IMR-90 (cell line): ENCODE data around the gene AQP6. TPM values are rescaled to one million over a fixed set of nuclear protein-coding genes. Genes with fewer than 3 reads are reported as not detected.
A peak's percentile ranks its signal among the peaks of the same experiment; 100 is the strongest.

ENCODE experiments used
- ATAC-seq: fragments of 200-7000 bp; cut with Tn5 transposase; 2 replicates; pipeline ENCODE4 v1.9.1; 2020; ENCODE audit warnings: low read depth, mild to moderate bottlenecking, moderate library complexity
- BruUV-seq: library from RNA; stranded (reverse); fragments of 400-500 nt; replicated peaks from 2 replicates; lab custom pipeline; 2021; lab: Mats Ljungman, UMichigan
- CTCF ChIA-PET: fragments of 300-600 bp; formaldehyde crosslinking; extraction: SDS; loops from one replicate; lab custom pipeline; 2021; ENCODE audit warnings: antibody characterized with exemption; lab: Yijun Ruan, JAX
- POLR2A ChIA-PET: fragments of 300-600 bp; sonication (Branson Sonifier 250); formaldehyde crosslinking; loops from one replicate; lab custom pipeline; 2022; ENCODE audit warnings: antibody characterized with exemption; ENCODE audit not compliant: unreplicated experiment; lab: Charles Lee
- DNase-seq: peaks from one replicate; pipeline ENCODE4 v3.0.0; 2013
- H2AFZ ChIP-seq: replicated peaks from 2 replicates; pipeline ENCODE3; 2013; ENCODE audit warnings: low read length, mild to moderate bottlenecking; ENCODE audit not compliant: poor library complexity
- H2AK5ac ChIP-seq: 2 replicates; pipeline ENCODE4 v1.6.1; 2013; ENCODE audit warnings: low read depth, low read length, inconsistent platforms
- H2AK9ac ChIP-seq: replicated peaks from 2 replicates; pipeline ENCODE3; 2013; ENCODE audit warnings: mild to moderate bottlenecking, low read depth, low read length, moderate library complexity; ENCODE audit not compliant: poor library complexity
- H2BK120ac ChIP-seq: 2 replicates; pipeline ENCODE4 v1.6.1; 2013; ENCODE audit warnings: low read depth, low read length, inconsistent platforms
- H2BK15ac ChIP-seq: 3 replicates; pipeline ENCODE4 v1.6.1; 2013; ENCODE audit warnings: low read depth, low read length, inconsistent platforms
- H2BK20ac ChIP-seq: 2 replicates; pipeline ENCODE4 v1.6.1; 2013; ENCODE audit warnings: low read depth, mild to moderate bottlenecking, inconsistent platforms, low read length, moderate library complexity
- H2BK5ac ChIP-seq: 2 replicates; pipeline ENCODE4 v1.6.1; 2013; ENCODE audit warnings: mild to moderate bottlenecking, low read depth, low read length, inconsistent platforms; ENCODE audit not compliant: poor library complexity, severe bottlenecking
- H3K14ac ChIP-seq: replicated peaks from 2 replicates; pipeline ENCODE4 v1.6.1; 2013; ENCODE audit warnings: low read depth, low read length, inconsistent platforms
- H3K18ac ChIP-seq: 2 replicates; pipeline ENCODE4 v1.6.1; 2013; ENCODE audit warnings: low read depth, low read length, control low read depth
- H3K23ac ChIP-seq: 2 replicates; pipeline ENCODE4 v1.6.1; 2013; ENCODE audit warnings: low read depth, low read length, inconsistent platforms
- H3K27ac ChIP-seq: 2 replicates; pipeline ENCODE4 v1.5.1; 2013; ENCODE audit warnings: mild to moderate bottlenecking, control low read depth, low read length; ENCODE audit not compliant: insufficient read depth
- H3K27me3 ChIP-seq: 2 replicates; pipeline ENCODE4 v1.6.1; 2013; ENCODE audit warnings: low read length; ENCODE audit not compliant: control insufficient read depth, insufficient read depth
- H3K36me3 ChIP-seq: 2 replicates; pipeline ENCODE4 v1.6.1; 2013; ENCODE audit warnings: low read length, mixed read lengths; ENCODE audit not compliant: control insufficient read depth, insufficient read depth
- H3K4ac ChIP-seq: 2 replicates; pipeline ENCODE4 v1.6.1; 2013; ENCODE audit warnings: low read depth, low read length, inconsistent platforms
- H3K4me1 ChIP-seq: 2 replicates; pipeline ENCODE4 v1.6.1; 2013; ENCODE audit warnings: low read length, mixed read lengths; ENCODE audit not compliant: control insufficient read depth, insufficient read depth
- H3K4me2 ChIP-seq: 2 replicates; pipeline ENCODE4 v1.6.1; 2013; ENCODE audit warnings: low read depth, mild to moderate bottlenecking, control low read depth, low read length, moderate library complexity
- H3K4me3 ChIP-seq: 2 replicates; pipeline ENCODE4 v1.5.1; 2013; ENCODE audit warnings: low read depth, mild to moderate bottlenecking, control low read depth, low read length, moderate library complexity; ENCODE audit not compliant: insufficient read depth
- H3K56ac ChIP-seq: 2 replicates; pipeline ENCODE4 v1.6.1; 2013; ENCODE audit warnings: low read length, inconsistent platforms; ENCODE audit not compliant: insufficient read depth; ENCODE audit errors: extremely low read depth
- H3K79me1 ChIP-seq, 2 experiments: 2 replicates each; pipeline ENCODE4 v1.6.1; 2013; ENCODE audit warnings: low read length in 2 of 2, inconsistent platforms in 1 of 2, low read depth in 1 of 2
- H3K9ac ChIP-seq: 2 replicates; pipeline ENCODE4 v1.6.1; 2013; ENCODE audit warnings: low read depth, low read length, control low read depth
- H3K9me1 ChIP-seq: 2 replicates; pipeline ENCODE4 v1.6.1; 2013; ENCODE audit warnings: low read length, inconsistent platforms; ENCODE audit not compliant: insufficient read depth
- H3K9me3 ChIP-seq: 2 replicates; pipeline ENCODE4 v1.6.1; 2013; ENCODE audit warnings: low read length; ENCODE audit not compliant: control insufficient read depth, insufficient read depth
- H4K20me1 ChIP-seq: 2 replicates; pipeline ENCODE4 v1.6.1; 2013; ENCODE audit warnings: low read length, inconsistent platforms; ENCODE audit not compliant: insufficient read depth
- H4K5ac ChIP-seq: 2 replicates; pipeline ENCODE4 v1.6.1; 2013; ENCODE audit warnings: mild to moderate bottlenecking, low read depth, low read length, control low read depth
- H4K8ac ChIP-seq, 2 experiments: 2 replicates each; pipeline ENCODE4 v1.6.1; 2013; ENCODE audit warnings: low read depth in 2 of 2, low read length in 2 of 2, control low read depth in 1 of 2, inconsistent platforms in 1 of 2
- H4K91ac ChIP-seq: 2 replicates; pipeline ENCODE4 v1.6.1; 2013; ENCODE audit warnings: low read depth, low read length, inconsistent platforms; ENCODE audit not compliant: insufficient read depth
- BHLHE40 ChIP-seq: fragments of 150-350 bp; IDR thresholded peaks from 2 replicates; pipeline ENCODE4 v1.6.1; 2016; ENCODE audit warnings: mild to moderate bottlenecking, low read depth, low read length
- CEBPB ChIP-seq: IDR thresholded peaks from 2 replicates; pipeline ENCODE4 v1.6.1; 2012; ENCODE audit warnings: low read depth, low read length, improper control_type of control experiment
- CHD1 ChIP-seq: IDR thresholded peaks from 2 replicates; pipeline ENCODE4 v1.6.1; 2012; ENCODE audit warnings: low read depth, low read length, improper control_type of control experiment
- FOS ChIP-seq: fragments of 150-350 bp; IDR thresholded peaks from 2 replicates; pipeline ENCODE4 v1.6.1; 2016; ENCODE audit warnings: low read depth, low read length
- MAFK ChIP-seq: IDR thresholded peaks from 2 replicates; pipeline ENCODE4 v1.6.1; 2012; ENCODE audit warnings: low read depth, low read length, improper control_type of control experiment
- MAZ ChIP-seq: IDR thresholded peaks from 2 replicates; pipeline ENCODE4 v1.6.1; 2012; ENCODE audit warnings: low read depth, mild to moderate bottlenecking, low read length, improper control_type of control experiment, moderate library complexity, borderline replicate concordance
- MXI1 ChIP-seq: IDR thresholded peaks from 2 replicates; pipeline ENCODE4 v1.6.1; 2012; ENCODE audit warnings: low read depth, mild to moderate bottlenecking, low read length, moderate library complexity, borderline replicate concordance
- NFE2L2 ChIP-seq: fragments of 150-350 bp; IDR thresholded peaks from 2 replicates; pipeline ENCODE4 v1.6.1; 2016; ENCODE audit warnings: low read depth, mild to moderate bottlenecking, low read length
- POLR2A ChIP-seq: IDR thresholded peaks from 2 replicates; pipeline ENCODE4 v1.6.1; 2012; ENCODE audit warnings: mild to moderate bottlenecking, low read depth, low read length
- RAD21 ChIP-seq: IDR thresholded peaks from 2 replicates; pipeline ENCODE4 v1.6.1; 2012; ENCODE audit warnings: low read length, improper control_type of control experiment
- RCOR1 ChIP-seq: IDR thresholded peaks from 2 replicates; pipeline ENCODE4 v1.6.1; 2012; ENCODE audit warnings: mild to moderate bottlenecking, low read length, improper control_type of control experiment; ENCODE audit not compliant: insufficient replicate concordance
- RFX5 ChIP-seq: IDR thresholded peaks from 2 replicates; pipeline ENCODE4 v1.8.0; 2012; ENCODE audit warnings: low read depth, mild to moderate bottlenecking, low read length, moderate library complexity
- SMC3 ChIP-seq: fragments of 150-350 bp; IDR thresholded peaks from 2 replicates; pipeline ENCODE4 v1.6.1; 2016; ENCODE audit warnings: low read depth, mild to moderate bottlenecking, antibody characterized with exemption, low read length, moderate library complexity
- WGBS, 2 experiments: methylation state at CpG; one replicate each; pipeline versions ENCODE4 v1.1.5 to v1.1.7; 2013; ENCODE audit warnings: missing lambda C conversion rate in 2 of 2; ENCODE audit not compliant: insufficient read length in 1 of 2; ENCODE audit errors: extremely low coverage in 2 of 2; 5-methylcytosine and 5-hydroxymethylcytosine counted together
- dilution Hi-C: fragments of 300-500 bp; cut with HindIII; formaldehyde crosslinking; loops from one replicate; pipeline ENCODE4 v1.14.3; 2018; ENCODE audit warnings: low sequenced_read_pairs; ENCODE audit not compliant: unreplicated experiment
- in situ Hi-C: fragments of 300-500 bp; cut with MboI; formaldehyde crosslinking; loops from 3 replicates; pipeline ENCODE4 v1.14.3; 2019; ENCODE audit warnings: low sequenced_read_pairs, inconsistent platforms, mixed read lengths
- intact Hi-C: fragments of 100-400 bp; cut with micrococcal nuclease; formaldehyde crosslinking; loops from 2 replicates; pipeline ENCODE4 v1.10.0; 2022
- polyA plus RNA-seq, 3 experiments: library from polyadenylated mRNA; depleted of rRNA; stranded (reverse); fragments of >200 nt; gene quantifications; 2 replicates each; pipeline ENCODE4 v1.2.3, GENCODE V29; 2012; ENCODE audit warnings: low replicate concordance in 1 of 3
- total RNA-seq: library from RNA; depleted of rRNA; stranded (reverse); fragments of >200 nt; gene quantifications from 2 replicates; pipeline ENCODE4 v1.2.3, GENCODE V29; 2012
- TF ChIP-seq, protein P1 (sequence below): fragments of 150-350 bp; IDR thresholded peaks from 2 replicates; pipeline ENCODE4 v1.6.1; 2016; ENCODE audit warnings: low read depth, mild to moderate bottlenecking, low read length, moderate library complexity, borderline replicate concordance
- TF ChIP-seq, protein P2 (sequence below): conservative IDR thresholded peaks from 2 replicates; pipeline ENCODE4 v1.5.1; 2012; ENCODE audit warnings: mild to moderate bottlenecking, low read depth, low read length, improper control_type of control experiment

The AQP6 gene
- total and polyA plus RNA-seq, 2 of the 4 experiments (the other 2 are of a cell fraction), result not detected

DNA sequence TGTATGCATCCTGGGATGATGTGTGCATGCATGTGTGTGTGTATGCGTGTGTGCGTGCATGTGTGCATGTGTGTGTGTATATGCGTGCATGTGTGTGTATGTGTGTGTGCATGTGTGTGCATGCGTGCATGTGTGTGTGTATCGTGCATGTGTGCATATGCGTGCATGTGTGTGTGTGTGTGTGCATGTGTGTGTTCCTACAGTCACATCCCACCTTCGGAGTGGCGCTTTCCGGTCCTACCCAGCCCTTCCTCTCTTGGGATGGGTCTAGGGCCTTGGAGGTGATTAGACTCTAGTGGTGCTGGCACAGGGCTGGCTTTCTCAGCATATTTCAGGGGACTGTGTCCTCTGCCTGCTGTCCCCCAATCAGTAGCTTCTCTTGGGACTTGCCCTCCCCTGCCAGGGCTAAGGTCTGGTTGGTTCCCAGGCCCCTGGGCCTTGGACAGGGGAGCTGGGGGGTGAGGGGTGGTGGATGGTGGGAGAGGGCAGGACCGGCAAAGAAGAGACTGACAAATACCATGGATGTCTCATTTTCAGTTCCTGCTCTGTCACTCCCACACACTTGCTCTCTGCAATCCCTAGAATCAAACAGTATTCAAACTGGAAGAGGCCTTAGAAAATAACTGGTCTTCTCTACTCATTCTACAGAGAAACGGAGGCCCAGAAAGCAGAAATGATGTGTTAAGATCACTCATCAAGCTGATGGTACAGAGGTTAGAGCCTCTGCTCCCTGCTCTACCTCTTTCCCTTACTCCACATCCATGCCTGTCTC is 47.1 kb upstream of the AQP6 start:
- Histone ChIP-seq H2BK5ac (no peak overlapping the region), H4K8ac (no peak overlapping the region), H2AK5ac (no peak overlapping the region), H3K9me1 (peaks cover 7% of the 10 kb centered on the region; the same call in 1 of the 2 replicates), H3K27me3 (no peaks in the 10 kb centered on the region; the same call in 1 of the 2 replicates), H4K91ac (no peak overlapping the region), H2AK9ac (no peak overlapping the region), H3K27ac (no peak overlapping the region), H2BK15ac (no peak overlapping the region), H3K4me3 (no peak overlapping the region), H3K18ac (no peak overlapping the region), H3K23ac (no peak overlapping the region), H2AFZ (peak overlapping the region; percentile 14), H2BK120ac (no peak overlapping the region), H3K4me1 (no peaks in the 10 kb centered on the region), H3K14ac (no peak overlapping the region), H4K5ac (no peak overlapping the region), H3K4ac (no peak overlapping the region), H3K36me3 (no peaks in the 10 kb centered on the region), H3K9me3 (no peaks in the 10 kb centered on the region), H4K20me1 (no peaks in the 10 kb centered on the region), H3K56ac (no peak overlapping the region), H3K4me2 (no peak overlapping the region), H3K79me1 (no peaks in the 10 kb centered on the region; a peak in 1 of 4 replicates), H2BK20ac (no peak overlapping the region), H3K9ac (no peak overlapping the region)
- DNase-seq (no peak), ATAC-seq (no peak)
- ChIA-PET CTCF (no interaction called here), POLR2A (no interaction called here)
- no TSS peak for BruUV-seq
- in situ Hi-C loops, result no loop called here
- intact Hi-C loops, result no loop called here
- 94% methylated on average over 6 of the region's 11 CpGs; no CpG with 5 or more reads in 1 of the 2 experiments for WGBS, 2 experiments
- dilution Hi-C loops, result no loop called here
- TF ChIP-seq NFE2L2, result no peak
- no peak for TF ChIP-seq RFX5
- TF ChIP-seq, protein P1, sequence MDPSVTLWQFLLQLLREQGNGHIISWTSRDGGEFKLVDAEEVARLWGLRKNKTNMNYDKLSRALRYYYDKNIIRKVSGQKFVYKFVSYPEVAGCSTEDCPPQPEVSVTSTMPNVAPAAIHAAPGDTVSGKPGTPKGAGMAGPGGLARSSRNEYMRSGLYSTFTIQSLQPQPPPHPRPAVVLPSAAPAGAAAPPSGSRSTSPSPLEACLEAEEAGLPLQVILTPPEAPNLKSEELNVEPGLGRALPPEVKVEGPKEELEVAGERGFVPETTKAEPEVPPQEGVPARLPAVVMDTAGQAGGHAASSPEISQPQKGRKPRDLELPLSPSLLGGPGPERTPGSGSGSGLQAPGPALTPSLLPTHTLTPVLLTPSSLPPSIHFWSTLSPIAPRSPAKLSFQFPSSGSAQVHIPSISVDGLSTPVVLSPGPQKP, result no peak
- TF ChIP-seq MAFK, result no peak
- TF ChIP-seq MXI1, result no peak
- no peak for TF ChIP-seq CHD1
- TF ChIP-seq RAD21, result no peak
- TF ChIP-seq MAZ, result no peak
- no peak for TF ChIP-seq BHLHE40
- no peak for TF ChIP-seq RCOR1
- TF ChIP-seq, protein P2, sequence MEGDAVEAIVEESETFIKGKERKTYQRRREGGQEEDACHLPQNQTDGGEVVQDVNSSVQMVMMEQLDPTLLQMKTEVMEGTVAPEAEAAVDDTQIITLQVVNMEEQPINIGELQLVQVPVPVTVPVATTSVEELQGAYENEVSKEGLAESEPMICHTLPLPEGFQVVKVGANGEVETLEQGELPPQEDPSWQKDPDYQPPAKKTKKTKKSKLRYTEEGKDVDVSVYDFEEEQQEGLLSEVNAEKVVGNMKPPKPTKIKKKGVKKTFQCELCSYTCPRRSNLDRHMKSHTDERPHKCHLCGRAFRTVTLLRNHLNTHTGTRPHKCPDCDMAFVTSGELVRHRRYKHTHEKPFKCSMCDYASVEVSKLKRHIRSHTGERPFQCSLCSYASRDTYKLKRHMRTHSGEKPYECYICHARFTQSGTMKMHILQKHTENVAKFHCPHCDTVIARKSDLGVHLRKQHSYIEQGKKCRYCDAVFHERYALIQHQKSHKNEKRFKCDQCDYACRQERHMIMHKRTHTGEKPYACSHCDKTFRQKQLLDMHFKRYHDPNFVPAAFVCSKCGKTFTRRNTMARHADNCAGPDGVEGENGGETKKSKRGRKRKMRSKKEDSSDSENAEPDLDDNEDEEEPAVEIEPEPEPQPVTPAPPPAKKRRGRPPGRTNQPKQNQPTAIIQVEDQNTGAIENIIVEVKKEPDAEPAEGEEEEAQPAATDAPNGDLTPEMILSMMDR, result no peak
- TF ChIP-seq CEBPB, result no peak
- no peak for TF ChIP-seq SMC3
- no peak for TF ChIP-seq FOS
- no peak for TF ChIP-seq POLR2A
